HG02610 (cell line): ENCODE results near the gene TULP4.

Source experiments
- ATAC-seq: cut with Tn5 transposase; IDR thresholded peaks from one replicate; pipeline ENCODE4 v1.9.1; 2021; ENCODE audit warnings: mild to moderate bottlenecking, moderate library complexity; ENCODE audit not compliant: unreplicated experiment

Gene TULP4

GRCh38 chr6:158413814-158414565 is 101.7 kb downstream of the TULP4 start:
- ATAC-seq: no peak

GRCh38 chr6:158414851-158415262 is 102.6 kb downstream of the TULP4 start:
- ATAC-seq: no peak

GRCh38 chr6:158415666-158416065 is 103.4 kb downstream of the TULP4 start:
- ATAC-seq: no peak

- ATAC-seq: no peak
These were observed 104.9 kb downstream of the TULP4 start for GRCh38 chr6:158416883-158417759.

- ATAC-seq: no peak
These were observed 105.5 kb downstream of the TULP4 start for GRCh38 chr6:158417760-158418098.

GRCh38 chr6:158418501-158418900 is 106.2 kb downstream of the TULP4 start:
- no peak for ATAC-seq

GRCh38 chr6:158419339-158419909 is 107.2 kb downstream of the TULP4 start:
- no peak for ATAC-seq

- no peak for ATAC-seq
These were observed 109.1 kb downstream of the TULP4 start for GRCh38 chr6:158421381-158421780.

- no peak for ATAC-seq
These were observed 110.5 kb downstream of the TULP4 start for GRCh38 chr6:158422629-158423238.

- ATAC-seq: no peak
These were observed 118.8 kb downstream of the TULP4 start for GRCh38 chr6:158431036-158431435.

- ATAC-seq: no peak
These were observed 119.3 kb downstream of the TULP4 start for GRCh38 chr6:158431560-158431959.

GRCh38 chr6:158437571-158437970 is 125.3 kb downstream of the TULP4 start:
- ATAC-seq: no peak

GRCh38 chr6:158438226-158438625 is 126.0 kb downstream of the TULP4 start:
- no peak for ATAC-seq

- peak; percentile 98 for ATAC-seq
These were observed 127.0 kb downstream of the TULP4 start for GRCh38 chr6:158439255-158439654.

GRCh38 chr6:158441716-158442215 is 129.5 kb downstream of the TULP4 start:
- ATAC-seq: no peak

- ATAC-seq: no peak
These were observed 130.0 kb downstream of the TULP4 start for GRCh38 chr6:158442306-158442705.

GRCh38 chr6:158445426-158446085 is 133.3 kb downstream of the TULP4 start:
- no peak for ATAC-seq

GRCh38 chr6:158448856-158449255 is 136.6 kb downstream of the TULP4 start:
- ATAC-seq: no peak

GRCh38 chr6:158452191-158452590 is 139.9 kb downstream of the TULP4 start:
- ATAC-seq: no peak

GRCh38 chr6:158457131-158457530 is 144.9 kb downstream of the TULP4 start:
- no peak for ATAC-seq
